KMS-11 (cell line): ENCODE data around the gene MRPL2.

Source experiments
- H2AFZ ChIP-seq: fragments of 200-600 bp; sonication (generic); 2 replicates; pipeline ENCODE4 v1.6.1; 2016; ENCODE audit warnings: antibody characterized with exemption, mixed run types, low read depth
- H3K27ac ChIP-seq: fragments of 200-600 bp; sonication (generic); 2 replicates; pipeline ENCODE4 v1.6.1; 2016; ENCODE audit warnings: mild to moderate bottlenecking, mixed run types
- H3K27me3 ChIP-seq: fragments of 200-600 bp; sonication (generic); 2 replicates; pipeline ENCODE4 v1.6.1; 2017; ENCODE audit warnings: mild to moderate bottlenecking, low read depth, mixed run types, moderate library complexity; ENCODE audit not compliant: insufficient read depth
- H3K36me3 ChIP-seq: fragments of 200-600 bp; sonication (generic); 2 replicates; pipeline ENCODE4 v1.6.1; 2017; ENCODE audit warnings: mild to moderate bottlenecking, mixed run types; ENCODE audit not compliant: insufficient read depth
- H3K4me1 ChIP-seq: fragments of 200-600 bp; sonication (generic); 2 replicates; pipeline ENCODE4 v1.6.1; 2016; ENCODE audit warnings: mild to moderate bottlenecking, low read depth, mixed run types; ENCODE audit not compliant: poor library complexity, severe bottlenecking
- H3K4me2 ChIP-seq: fragments of 200-600 bp; sonication (generic); 2 replicates; pipeline ENCODE4 v1.7.0; 2016; ENCODE audit warnings: mild to moderate bottlenecking, mixed run types
- H3K4me3 ChIP-seq: fragments of 200-600 bp; sonication (generic); IDR thresholded peaks from 2 replicates; pipeline ENCODE4 v1.6.1; 2017; ENCODE audit warnings: low read depth, low read length, mixed read lengths; ENCODE audit not compliant: insufficient read depth
- H3K79me2 ChIP-seq: fragments of 200-600 bp; sonication (generic); 2 replicates; pipeline ENCODE4 v1.6.1; 2016; ENCODE audit warnings: low read depth, mixed run types; ENCODE audit not compliant: insufficient read depth
- H3K9ac ChIP-seq: fragments of 200-600 bp; sonication (generic); 2 replicates; pipeline ENCODE4 v1.6.1; 2016; ENCODE audit warnings: mild to moderate bottlenecking, mixed run types
- H4K20me1 ChIP-seq: fragments of 200-600 bp; sonication (generic); 2 replicates; pipeline ENCODE4 v1.6.1; 2016; ENCODE audit warnings: mild to moderate bottlenecking, mixed run types; ENCODE audit not compliant: insufficient read depth
- TF ChIP-seq, protein P1 (sequence below): fragments of 200-600 bp; sonication (generic); conservative IDR thresholded peaks from 2 replicates; pipeline ENCODE4 v1.6.1; 2017; ENCODE audit warnings: low read depth, mild to moderate bottlenecking, antibody characterized with exemption, low read length, moderate library complexity, mixed read lengths

MRPL2 gene

DNA sequence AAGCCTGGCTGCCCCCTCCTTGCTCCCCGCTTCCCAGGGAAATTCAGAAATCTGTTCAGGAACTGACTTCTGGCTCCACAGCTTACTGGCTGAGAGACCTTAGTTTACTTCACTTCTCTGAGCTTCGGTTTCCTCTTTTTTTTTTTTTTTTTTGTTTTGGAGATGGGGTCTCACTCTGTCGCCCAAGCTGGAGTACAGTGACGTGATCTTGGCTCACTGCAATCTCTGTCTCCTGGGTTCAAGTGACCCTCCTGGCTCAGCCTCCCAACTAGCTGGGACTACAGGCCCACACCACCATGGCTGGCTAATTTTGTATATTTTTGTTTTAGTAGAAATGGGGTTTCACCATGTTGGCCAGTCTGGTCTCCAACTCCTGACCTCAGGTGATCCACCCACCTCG lies 31.8 kb upstream of the MRPL2 start:
- H4K20me1 ChIP-seq = no peaks in the 10 kb centered on the region
- H3K4me1 ChIP-seq = no peaks in the 10 kb centered on the region
- H3K27me3 ChIP-seq = no peaks in the 10 kb centered on the region
- H3K36me3 ChIP-seq = no peaks in the 10 kb centered on the region
- H3K9ac ChIP-seq = no peak overlapping the region
- no peak overlapping the region for H3K4me2 ChIP-seq
- no peak overlapping the region for H2AFZ ChIP-seq
- TF ChIP-seq, protein P1, sequence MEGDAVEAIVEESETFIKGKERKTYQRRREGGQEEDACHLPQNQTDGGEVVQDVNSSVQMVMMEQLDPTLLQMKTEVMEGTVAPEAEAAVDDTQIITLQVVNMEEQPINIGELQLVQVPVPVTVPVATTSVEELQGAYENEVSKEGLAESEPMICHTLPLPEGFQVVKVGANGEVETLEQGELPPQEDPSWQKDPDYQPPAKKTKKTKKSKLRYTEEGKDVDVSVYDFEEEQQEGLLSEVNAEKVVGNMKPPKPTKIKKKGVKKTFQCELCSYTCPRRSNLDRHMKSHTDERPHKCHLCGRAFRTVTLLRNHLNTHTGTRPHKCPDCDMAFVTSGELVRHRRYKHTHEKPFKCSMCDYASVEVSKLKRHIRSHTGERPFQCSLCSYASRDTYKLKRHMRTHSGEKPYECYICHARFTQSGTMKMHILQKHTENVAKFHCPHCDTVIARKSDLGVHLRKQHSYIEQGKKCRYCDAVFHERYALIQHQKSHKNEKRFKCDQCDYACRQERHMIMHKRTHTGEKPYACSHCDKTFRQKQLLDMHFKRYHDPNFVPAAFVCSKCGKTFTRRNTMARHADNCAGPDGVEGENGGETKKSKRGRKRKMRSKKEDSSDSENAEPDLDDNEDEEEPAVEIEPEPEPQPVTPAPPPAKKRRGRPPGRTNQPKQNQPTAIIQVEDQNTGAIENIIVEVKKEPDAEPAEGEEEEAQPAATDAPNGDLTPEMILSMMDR = no peak
- H3K27ac ChIP-seq = no peak overlapping the region
- no peaks in the 10 kb centered on the region for H3K79me2 ChIP-seq
- no peak overlapping the region for H3K4me3 ChIP-seq

DNA sequence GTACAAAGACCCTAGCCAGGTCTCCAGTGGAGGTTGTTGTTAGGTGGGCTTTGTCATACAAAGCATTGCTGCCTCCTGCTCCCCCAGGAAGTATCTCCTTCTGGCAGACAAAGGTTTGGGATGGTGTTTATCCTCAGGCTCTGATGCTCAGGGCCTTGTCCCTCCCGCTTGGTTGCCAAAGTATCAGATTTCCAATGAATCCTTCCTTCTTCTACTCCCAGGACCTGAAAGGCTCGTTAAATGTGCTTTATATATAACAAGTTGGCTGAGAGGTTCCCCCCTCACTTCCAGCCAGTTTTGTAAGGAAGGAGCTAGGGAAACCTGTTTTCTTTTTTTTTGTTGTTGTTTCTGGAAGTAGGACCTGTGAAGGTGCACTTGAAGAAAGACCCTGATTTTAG lies 31.3 kb upstream of the MRPL2 start:
- Histone ChIP-seq H3K36me3 (no peaks in the 10 kb centered on the region), H3K4me3 (no peak overlapping the region)

DNA sequence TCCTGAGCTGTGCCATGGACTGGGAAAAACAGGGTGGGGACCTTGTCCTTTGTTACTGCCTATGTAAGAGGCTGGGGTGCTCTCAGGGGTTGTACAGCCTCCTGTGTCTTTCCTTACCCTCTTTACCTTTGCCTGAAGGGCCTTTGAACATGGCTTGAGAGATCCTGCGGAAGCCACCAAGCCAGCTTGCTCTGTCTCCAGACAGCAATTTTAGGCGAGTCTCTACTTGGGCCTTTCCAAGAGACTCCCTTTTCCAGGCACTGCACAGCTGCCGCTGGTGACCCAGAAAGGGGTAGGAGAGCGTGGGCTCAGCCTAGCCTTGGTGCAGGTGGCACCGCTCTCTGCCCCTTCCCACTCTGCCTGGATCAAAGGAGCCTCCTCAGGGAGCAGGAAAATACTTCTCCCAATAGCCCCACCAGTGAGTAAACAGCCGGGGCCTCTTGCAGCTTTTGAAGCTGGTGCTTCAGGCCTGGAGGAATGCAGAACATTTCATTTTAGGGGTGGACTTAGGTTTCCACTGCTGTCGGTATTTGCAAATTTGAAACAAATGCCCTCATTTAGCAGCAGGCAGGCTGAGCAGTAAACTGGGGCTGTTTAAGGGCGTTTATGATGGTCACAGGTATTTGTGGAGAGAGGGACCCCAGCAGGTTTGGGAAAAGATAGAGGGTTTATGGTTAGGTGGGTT lies 30.8 kb upstream of the MRPL2 start:
- no peaks in the 10 kb centered on the region for H3K79me2 ChIP-seq
- no peaks in the 10 kb centered on the region for H3K27me3 ChIP-seq
- TF ChIP-seq, protein P1 = no peak
- H3K4me1 ChIP-seq = no peaks in the 10 kb centered on the region
- H3K4me2 ChIP-seq = no peak overlapping the region
- no peak overlapping the region for H3K9ac ChIP-seq
- no peak overlapping the region for H3K4me3 ChIP-seq
- H3K27ac ChIP-seq = no peak overlapping the region
- no peaks in the 10 kb centered on the region for H4K20me1 ChIP-seq
- no peaks in the 10 kb centered on the region for H3K36me3 ChIP-seq
- H2AFZ ChIP-seq = no peak overlapping the region

More for the DNA sequence above, 31.3 kb upstream of the MRPL2 start:
- TF ChIP-seq, protein P1 = no peak
- H3K27me3 ChIP-seq = no peaks in the 10 kb centered on the region
- no peak overlapping the region for H3K27ac ChIP-seq
- H3K9ac ChIP-seq = no peak overlapping the region
- H3K4me2 ChIP-seq = no peak overlapping the region
- no peaks in the 10 kb centered on the region for H3K79me2 ChIP-seq
- H2AFZ ChIP-seq = no peak overlapping the region
- H3K4me1 ChIP-seq = no peaks in the 10 kb centered on the region
- H4K20me1 ChIP-seq = no peaks in the 10 kb centered on the region

DNA sequence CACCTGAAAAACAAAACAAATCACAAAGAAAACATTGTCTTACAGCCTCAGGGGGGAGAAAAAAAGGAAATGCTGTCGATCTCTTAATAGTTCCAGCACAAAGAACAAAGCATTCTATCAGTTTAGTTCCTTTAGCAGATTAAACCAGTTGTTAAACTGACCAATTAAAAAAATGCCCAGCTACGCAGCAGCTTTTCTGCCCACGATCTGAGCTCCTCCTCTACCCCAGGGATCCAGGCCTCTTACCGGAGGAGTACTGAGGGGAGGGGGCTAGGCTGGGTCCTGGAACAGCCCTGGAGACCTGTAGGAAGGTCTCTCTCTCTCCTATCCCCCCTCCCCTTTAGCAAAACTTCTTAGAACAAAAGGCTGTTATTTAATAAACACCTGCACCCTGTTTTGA lies 30.2 kb upstream of the MRPL2 start:
- H2AFZ ChIP-seq = no peak overlapping the region
- no peaks in the 10 kb centered on the region for H3K27me3 ChIP-seq
- no peak overlapping the region for H3K9ac ChIP-seq
- TF ChIP-seq, protein P1 = no peak
- no peaks in the 10 kb centered on the region for H3K36me3 ChIP-seq
- H4K20me1 ChIP-seq = no peaks in the 10 kb centered on the region
- H3K79me2 ChIP-seq = no peaks in the 10 kb centered on the region
- H3K4me3 ChIP-seq = no peak overlapping the region
- no peak overlapping the region for H3K27ac ChIP-seq
- H3K4me2 ChIP-seq = no peak overlapping the region
- no peaks in the 10 kb centered on the region for H3K4me1 ChIP-seq
